ENCODE results near the gene PDRG1.

DNA sequence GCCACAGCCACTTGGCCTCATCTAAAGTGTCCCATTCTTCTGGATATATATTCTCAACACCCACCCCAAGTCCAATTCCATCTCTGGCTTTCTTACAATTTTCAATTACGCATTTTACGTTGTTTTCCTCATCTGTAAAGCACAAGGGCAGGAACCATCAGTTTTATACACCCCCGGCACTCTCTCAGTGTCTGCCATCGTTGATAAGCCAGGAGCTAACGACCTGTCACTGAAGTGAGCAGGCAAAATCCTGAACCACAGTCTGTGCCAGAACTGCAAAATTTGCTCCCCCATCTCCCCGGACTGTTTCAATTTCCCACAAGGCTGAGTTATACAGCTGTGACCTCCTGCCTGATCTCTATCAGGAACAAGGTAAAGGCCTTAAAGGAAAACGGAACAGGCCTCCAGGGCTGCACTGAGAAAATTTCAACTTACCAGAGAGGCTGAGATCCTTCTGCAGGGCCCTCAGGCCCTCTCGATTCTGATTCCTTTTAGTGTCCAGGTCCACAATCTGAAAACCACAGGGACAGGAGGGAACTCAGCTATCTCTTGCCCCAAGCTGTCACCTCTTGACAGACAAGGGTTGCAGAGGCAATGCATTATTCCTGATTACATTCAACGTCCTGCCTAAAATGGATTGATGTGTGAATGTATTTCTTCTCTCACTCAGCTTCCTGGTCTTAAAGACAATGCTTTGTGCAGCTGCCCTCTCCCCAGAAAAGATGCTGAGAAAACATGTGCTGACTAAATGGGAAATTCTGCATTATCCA, 1.8 kb downstream of the PDRG1 start:
- TF ChIP-seq ARNT (IDR thresholded peaks at IDR 0.05) (no peak), BHLHE40 (IDR thresholded peaks at IDR 0.05; ENCODE audit: borderline replicate concordance) (no peak), FOXK2 (IDR thresholded peaks at IDR 0.05) (no peak), HDGF (IDR thresholded peaks at IDR 0.05; ENCODE audit: borderline replicate concordance) (no peak), LEF1 (IDR thresholded peaks at IDR 0.05; ENCODE audit: borderline replicate concordance) (no peak)

Measured in HEK293T (cell line).